ENCODE measurements around the gene FOXK1.

Gene FOXK1

GRCh38 chr7:4745971-4746919, 64.2 kb downstream of the FOXK1 start:
- no peak for DNase-seq

GRCh38 chr7:4747013-4747412, 64.9 kb downstream of the FOXK1 start:
- no peak for DNase-seq

- DNase-seq, result no peak
Observed at GRCh38 chr7:4747746-4748145, 65.7 kb downstream of the FOXK1 start.

GRCh38 chr7:4748231-4748681, 66.2 kb downstream of the FOXK1 start:
- DNase-seq, result no peak

- DNase-seq, result no peak
Observed at GRCh38 chr7:4749363-4749762, 67.3 kb downstream of the FOXK1 start.

GRCh38 chr7:4749798-4750197, 67.7 kb downstream of the FOXK1 start:
- no peak for DNase-seq

GRCh38 chr7:4751398-4751947, 69.4 kb downstream of the FOXK1 start:
- DNase-seq, result no peak

- peak; percentile 26 for DNase-seq
Observed at GRCh38 chr7:4753598-4754432, 71.7 kb downstream of the FOXK1 start.

GRCh38 chr7:4754433-4755010, 72.4 kb downstream of the FOXK1 start:
- DNase-seq, result no peak

- no peak for DNase-seq
Observed at GRCh38 chr7:4755045-4755444, 73.0 kb downstream of the FOXK1 start.

GRCh38 chr7:4758111-4758510, 76.0 kb downstream of the FOXK1 start:
- no peak for DNase-seq

GRCh38 chr7:4758791-4759190, 76.7 kb downstream of the FOXK1 start:
- no peak for DNase-seq

GRCh38 chr7:4759211-4759610, 77.1 kb downstream of the FOXK1 start:
- no peak for DNase-seq

- DNase-seq, result no peak
Observed at GRCh38 chr7:4760952-4761351, 78.9 kb downstream of the FOXK1 start.

- no peak for DNase-seq
Observed at GRCh38 chr7:4762121-4763055, 80.3 kb downstream of the FOXK1 start.

GRCh38 chr7:4763091-4763793, 81.1 kb downstream of the FOXK1 start:
- DNase-seq, result no peak

GRCh38 chr7:4763794-4764185, 81.7 kb downstream of the FOXK1 start:
- DNase-seq, result no peak

GRCh38 chr7:4764402-4765007, 82.4 kb downstream of the FOXK1 start:
- DNase-seq, result no peak

- no peak for DNase-seq
Observed at GRCh38 chr7:4765776-4766490, 83.8 kb downstream of the FOXK1 start.
